PFSK-1 (cell line): ENCODE measurements around the gene MAP3K9.

Source experiments
- FOXP2 ChIP-seq: optimal IDR thresholded peaks from 2 replicates; pipeline ENCODE3; 2011; ENCODE audit warnings: borderline replicate concordance, control low read depth, inconsistent platforms; ENCODE audit not compliant: insufficient read depth; ENCODE audit errors: extremely low read length, extremely low read depth
- POLR2AphosphoS5 ChIP-seq: IDR thresholded peaks from 2 replicates; pipeline ENCODE4 v1.6.1; 2012; ENCODE audit warnings: low read depth, mild to moderate bottlenecking, control low read depth, low read length, moderate library complexity
- REST ChIP-seq, 2 experiments: IDR thresholded peaks; 2 replicates each; pipeline versions ENCODE4 v1.6.1 to v1.8.0; 2011 to 2012; ENCODE audit warnings: low read depth in 2 of 2, low read length in 2 of 2, control low read depth in 1 of 2, inconsistent platforms in 1 of 2, mild to moderate bottlenecking in 1 of 2, moderate library complexity in 1 of 2; ENCODE audit not compliant: insufficient read depth in 1 of 2
- SIN3A ChIP-seq: IDR thresholded peaks from 2 replicates; pipeline ENCODE4 v1.6.1; 2012; ENCODE audit warnings: mild to moderate bottlenecking, low read length, moderate library complexity, borderline replicate concordance; ENCODE audit not compliant: insufficient read depth
- TAF1 ChIP-seq: IDR thresholded peaks from 2 replicates; pipeline ENCODE4 v1.6.1; 2012; ENCODE audit warnings: low read length, control low read depth, borderline replicate concordance; ENCODE audit not compliant: insufficient read depth

MAP3K9 gene

DNA sequence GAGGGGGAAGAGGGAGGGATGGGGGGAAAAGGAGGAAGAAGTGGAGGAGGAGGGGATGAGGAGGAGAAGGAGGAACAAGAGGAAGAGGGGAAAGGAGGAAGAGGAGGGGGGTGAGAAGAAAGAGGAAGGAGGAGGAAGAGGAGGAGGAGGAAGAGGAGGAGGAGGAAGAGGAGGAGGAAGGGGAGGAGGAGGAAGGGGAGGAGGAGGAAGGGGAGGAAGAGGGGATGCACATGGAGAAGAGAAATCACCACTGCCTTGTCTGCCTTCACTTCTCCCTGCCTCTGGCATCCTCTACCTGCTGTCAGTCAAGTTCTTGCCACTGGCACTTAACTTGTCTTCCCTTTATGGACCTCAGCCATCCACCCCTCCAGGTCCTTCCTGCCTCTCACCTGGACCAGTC lies 107.7 kb downstream of the MAP3K9 start:
- TF ChIP-seq TAF1: no peak
- TF ChIP-seq SIN3A: no peak
- TF ChIP-seq REST (IDR thresholded peaks at IDR 0.05; ENCODE audit: insufficient read depth in 1 of 2, low read depth in 2 of 2, low read length in 2 of 2): no peak
- no peak for TF ChIP-seq POLR2AphosphoS5
- TF ChIP-seq FOXP2: no peak

- TF ChIP-seq REST (IDR thresholded peaks at IDR 0.05; ENCODE audit: insufficient read depth in 1 of 2, low read depth in 2 of 2, low read length in 2 of 2): no peak
- no peak for TF ChIP-seq TAF1
- TF ChIP-seq FOXP2: no peak
- no peak for TF ChIP-seq POLR2AphosphoS5
These were observed 108.2 kb downstream of the MAP3K9 start for GRCh38 chr14:70700955-70701585.

- no peak for TF ChIP-seq POLR2AphosphoS5
- no peak for TF ChIP-seq FOXP2
- no peak for TF ChIP-seq REST (IDR thresholded peaks at IDR 0.05; ENCODE audit: insufficient read depth in 1 of 2, low read depth in 2 of 2, low read length in 2 of 2)
- TF ChIP-seq TAF1: no peak
These were observed 109.7 kb downstream of the MAP3K9 start for GRCh38 chr14:70699646-70700045.

GRCh38 chr14:70698288-70698687 lies 111.0 kb downstream of the MAP3K9 start:
- TF ChIP-seq TAF1 (no peak), REST (IDR thresholded peaks at IDR 0.05; ENCODE audit: insufficient read depth in 1 of 2, low read depth in 2 of 2, low read length in 2 of 2) (no peak), SIN3A (no peak), FOXP2 (no peak), POLR2AphosphoS5 (no peak)

DNA sequence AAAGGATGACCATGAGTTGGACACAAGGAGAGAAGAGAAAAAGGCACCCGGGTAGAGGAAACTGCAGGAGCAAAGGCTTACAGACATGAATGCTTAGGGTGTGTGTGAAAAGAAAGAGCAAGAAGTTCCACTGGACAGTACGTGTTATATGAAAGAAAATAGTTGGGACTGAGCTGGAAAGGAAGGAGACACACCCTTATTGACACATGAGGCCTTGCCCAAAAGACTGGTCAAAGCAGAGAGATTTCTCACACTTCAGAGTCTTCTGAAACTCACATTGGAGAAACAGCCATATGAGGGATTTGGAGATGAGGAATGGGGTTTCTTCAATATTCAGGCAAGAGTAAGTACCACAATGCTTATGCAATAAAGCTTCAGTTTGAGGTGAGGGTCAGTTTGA lies 111.6 kb downstream of the MAP3K9 start:
- TF ChIP-seq FOXP2: no peak
- no peak for TF ChIP-seq SIN3A
- no peak for TF ChIP-seq REST (IDR thresholded peaks at IDR 0.05; ENCODE audit: insufficient read depth in 1 of 2, low read depth in 2 of 2, low read length in 2 of 2)
- no peak for TF ChIP-seq TAF1
- TF ChIP-seq POLR2AphosphoS5: no peak
